HUDEP-2 (cell line): Measurements from ENCODE around the gene MISP.
"Not testable (repeated sequence)": the region's sequence is repeated elsewhere in the genome, so short reads cannot be mapped to it uniquely, and the experiment has no call there.

Experiments used
- DNase-seq, 76 experiments: peaks; one replicate each; lab custom pipeline; 2025; ENCODE audit not compliant: unreplicated experiment in 76 of 76; lab: John Stamatoyannopoulos, UW

Gene MISP

GRCh38 chr19:723714-724113 lies 27.2 kb upstream of the MISP start:
- DNase-seq, result no peak

GRCh38 chr19:725461-726089 lies 25.3 kb upstream of the MISP start:
- DNase-seq, result no peak

GRCh38 chr19:726993-727956 lies 23.6 kb upstream of the MISP start:
- no peak for DNase-seq

GRCh38 chr19:728011-728410 lies 22.9 kb upstream of the MISP start:
- no peak for DNase-seq

- DNase-seq, result not testable (repeated sequence)
Measured at GRCh38 chr19:729564-729963, 21.3 kb upstream of the MISP start.

GRCh38 chr19:729965-730668 lies 20.8 kb upstream of the MISP start:
- DNase-seq, result no peak

GRCh38 chr19:731000-731399 lies 19.9 kb upstream of the MISP start:
- DNase-seq, result no peak

- DNase-seq, result no peak
Measured at GRCh38 chr19:732148-733069, 18.5 kb upstream of the MISP start.

GRCh38 chr19:734716-735115 lies 16.2 kb upstream of the MISP start:
- no peak for DNase-seq

- no peak for DNase-seq
Measured at GRCh38 chr19:736125-736524, 14.8 kb upstream of the MISP start.

GRCh38 chr19:737591-738093 lies 13.3 kb upstream of the MISP start:
- peak in 42 of 76 experiments; percentile 12 to 70 (median 36) for DNase-seq

- DNase-seq, result no peak
Measured at GRCh38 chr19:738509-739128, 12.3 kb upstream of the MISP start.

GRCh38 chr19:739998-740715 lies 10.8 kb upstream of the MISP start:
- DNase-seq, result peak in 1 of 76 experiments; percentile 21

GRCh38 chr19:740816-741505 lies 10.0 kb upstream of the MISP start:
- not testable (repeated sequence) for DNase-seq

GRCh38 chr19:741506-742131 lies 9.3 kb upstream of the MISP start:
- peak in 23 of 76 experiments; percentile 8 to 58 (median 18) for DNase-seq

GRCh38 chr19:742540-743075 lies 8.3 kb upstream of the MISP start:
- no peak for DNase-seq

GRCh38 chr19:743168-743687 lies 7.7 kb upstream of the MISP start:
- DNase-seq, result no peak
